Loucy (cell line): Measurements from ENCODE around the gene KIF1B.

Experiments used
- EZH2phosphoT487 ChIP-seq: fragments of 200-600 bp; IDR thresholded peaks from 2 replicates; pipeline ENCODE4 v1.6.1; 2018; ENCODE audit warnings: antibody characterized with exemption, mild to moderate bottlenecking, moderate library complexity, borderline replicate concordance
- TF ChIP-seq, protein P1 (sequence below): fragments of 200-600 bp; sonication (generic); conservative IDR thresholded peaks from 2 replicates; pipeline ENCODE4 v1.5.1; 2014; ENCODE audit warnings: mild to moderate bottlenecking, antibody characterized with exemption, low read length

DNA sequence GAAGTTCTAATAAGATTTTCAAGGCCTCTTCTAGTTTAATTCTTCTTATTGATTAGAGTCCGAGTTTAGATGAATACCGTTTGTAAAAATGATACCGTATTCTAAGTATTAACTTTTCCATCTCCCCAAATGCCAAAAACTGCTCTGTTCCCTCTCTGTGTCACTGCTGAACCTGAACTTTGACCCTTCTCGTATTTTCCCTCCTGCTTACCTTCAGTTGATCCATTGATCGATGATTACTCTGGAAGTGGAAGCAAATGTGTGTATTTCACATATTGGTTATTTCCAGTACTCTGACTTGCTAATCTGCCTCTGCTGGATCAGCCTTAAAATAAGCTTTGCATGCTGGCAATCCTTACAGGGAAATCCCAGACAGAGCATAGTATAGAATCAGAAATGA is 68.5 kb downstream of the KIF1B start:
- TF ChIP-seq, protein P1, sequence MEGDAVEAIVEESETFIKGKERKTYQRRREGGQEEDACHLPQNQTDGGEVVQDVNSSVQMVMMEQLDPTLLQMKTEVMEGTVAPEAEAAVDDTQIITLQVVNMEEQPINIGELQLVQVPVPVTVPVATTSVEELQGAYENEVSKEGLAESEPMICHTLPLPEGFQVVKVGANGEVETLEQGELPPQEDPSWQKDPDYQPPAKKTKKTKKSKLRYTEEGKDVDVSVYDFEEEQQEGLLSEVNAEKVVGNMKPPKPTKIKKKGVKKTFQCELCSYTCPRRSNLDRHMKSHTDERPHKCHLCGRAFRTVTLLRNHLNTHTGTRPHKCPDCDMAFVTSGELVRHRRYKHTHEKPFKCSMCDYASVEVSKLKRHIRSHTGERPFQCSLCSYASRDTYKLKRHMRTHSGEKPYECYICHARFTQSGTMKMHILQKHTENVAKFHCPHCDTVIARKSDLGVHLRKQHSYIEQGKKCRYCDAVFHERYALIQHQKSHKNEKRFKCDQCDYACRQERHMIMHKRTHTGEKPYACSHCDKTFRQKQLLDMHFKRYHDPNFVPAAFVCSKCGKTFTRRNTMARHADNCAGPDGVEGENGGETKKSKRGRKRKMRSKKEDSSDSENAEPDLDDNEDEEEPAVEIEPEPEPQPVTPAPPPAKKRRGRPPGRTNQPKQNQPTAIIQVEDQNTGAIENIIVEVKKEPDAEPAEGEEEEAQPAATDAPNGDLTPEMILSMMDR: no peak
- TF ChIP-seq EZH2phosphoT487: no peak
